ENCODE data around the gene THOC5.
A peak's percentile ranks its signal among the peaks of the same experiment; 100 is the strongest.

Gene THOC5

DNA sequence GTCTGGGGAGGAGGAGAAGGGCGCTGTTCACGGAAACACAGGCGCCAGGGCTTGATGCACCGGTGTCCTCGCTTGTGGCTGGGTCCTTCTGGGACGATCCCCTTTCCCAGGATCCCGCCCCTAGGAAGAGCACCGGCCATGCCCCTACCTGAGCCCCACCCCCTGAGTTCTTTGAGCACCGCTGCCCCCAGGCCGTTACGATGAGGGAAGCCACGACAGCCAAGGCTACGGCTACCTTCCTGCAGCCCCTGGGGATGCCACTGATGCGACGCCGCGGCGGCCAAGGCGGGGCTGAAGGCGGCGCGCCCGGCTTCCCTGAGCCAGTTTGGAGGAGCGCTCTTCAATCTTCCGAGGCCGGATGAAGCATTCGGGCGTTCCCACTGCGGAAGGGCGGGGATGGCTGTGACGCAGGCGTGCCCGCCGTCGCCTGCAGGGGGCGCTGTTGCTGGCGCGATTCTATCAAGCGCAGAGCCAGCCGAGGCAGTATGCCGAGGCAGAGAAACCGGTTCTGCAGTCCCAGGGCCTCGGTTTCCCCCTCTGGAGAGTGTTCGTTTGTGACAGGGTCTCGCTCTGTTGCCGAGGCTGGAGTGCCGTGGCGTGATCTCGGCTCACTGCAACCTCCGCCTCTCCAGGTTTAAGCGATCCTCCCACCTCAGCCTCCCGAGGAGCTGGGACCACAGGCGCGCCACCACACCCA lies 83.2 kb downstream of the THOC5 start:
- DNase-seq: peak; percentile 33

DNA sequence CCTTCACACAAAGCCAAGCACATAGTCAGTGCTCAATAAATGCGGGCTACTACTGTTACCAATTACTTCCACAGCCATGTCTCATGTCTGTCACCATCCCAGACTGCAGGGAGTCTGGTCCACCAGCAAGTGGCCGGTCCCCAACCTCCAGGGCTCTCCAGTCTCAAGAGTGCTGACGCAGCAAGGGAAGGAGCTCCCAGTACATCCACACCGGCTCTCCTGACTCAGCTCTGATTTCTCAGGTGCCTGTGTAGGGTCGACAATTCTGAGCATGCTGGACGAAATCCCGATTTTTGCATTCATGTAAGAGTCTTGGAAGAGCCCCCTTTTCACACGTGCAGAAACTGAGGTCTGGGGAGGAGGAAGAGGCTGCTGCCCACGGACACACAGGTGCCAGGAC lies 83.8 kb downstream of the THOC5 start:
- no peak for DNase-seq

DNA sequence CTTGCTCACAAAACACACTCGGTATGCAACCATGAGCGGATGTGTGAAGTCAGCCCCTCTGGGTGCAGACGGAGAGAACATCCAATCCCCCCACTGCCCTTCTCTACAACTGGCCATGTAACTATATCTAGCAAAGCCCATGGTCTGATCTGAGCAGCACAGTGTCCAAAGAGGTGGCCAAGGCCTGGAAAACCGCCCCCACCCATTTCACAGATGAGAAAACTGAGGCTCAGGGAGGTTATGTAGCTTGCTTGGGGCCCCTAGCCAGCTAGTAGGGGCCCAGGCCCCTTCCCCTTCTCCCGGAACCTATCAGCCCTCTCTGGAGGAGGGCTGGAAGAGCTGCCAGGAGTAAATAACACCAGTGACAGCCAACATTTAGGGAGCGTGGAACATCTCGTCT lies 89.0 kb downstream of the THOC5 start:
- DNase-seq: no peak

DNA sequence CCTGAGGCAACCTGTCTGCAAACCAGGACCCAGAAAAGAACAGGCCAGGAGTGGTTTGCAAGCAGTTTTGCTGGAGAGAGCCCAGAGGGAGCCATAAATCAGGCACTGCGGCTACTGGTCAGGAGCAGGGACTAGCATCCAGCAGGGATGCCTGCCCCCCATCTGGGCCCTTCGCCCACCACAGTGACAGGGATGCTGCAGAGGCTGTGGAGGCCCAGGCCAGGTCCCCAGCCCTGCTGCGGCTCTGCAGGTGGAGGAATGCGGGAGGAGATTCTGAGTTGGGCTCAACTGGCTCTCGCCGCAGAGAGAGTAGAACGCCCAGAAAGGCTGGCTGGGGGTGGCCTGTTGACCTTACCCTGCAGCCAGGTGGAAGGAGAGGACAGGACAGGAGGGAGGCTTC lies 89.9 kb downstream of the THOC5 start:
- DNase-seq: no peak

DNA sequence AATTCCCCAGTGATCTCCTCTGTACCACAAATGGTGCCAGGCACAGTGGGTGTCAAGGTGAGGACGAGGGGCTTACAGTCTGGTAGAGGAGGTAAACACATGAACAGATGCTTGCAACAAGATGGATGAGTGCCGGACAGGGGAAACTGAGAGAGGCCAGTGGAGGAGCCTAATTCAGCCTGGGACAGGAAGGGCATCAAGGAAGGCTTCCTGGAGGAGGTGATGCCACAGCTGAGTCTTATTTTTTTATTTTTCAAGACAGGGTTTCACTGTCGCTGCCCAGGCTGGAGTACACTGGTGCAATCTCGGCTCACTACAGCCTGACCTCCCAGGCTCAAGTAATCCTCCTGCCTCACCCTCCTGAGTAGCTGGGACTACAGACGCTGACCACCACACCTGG lies 92.3 kb downstream of the THOC5 start:
- DNase-seq: no peak

DNA sequence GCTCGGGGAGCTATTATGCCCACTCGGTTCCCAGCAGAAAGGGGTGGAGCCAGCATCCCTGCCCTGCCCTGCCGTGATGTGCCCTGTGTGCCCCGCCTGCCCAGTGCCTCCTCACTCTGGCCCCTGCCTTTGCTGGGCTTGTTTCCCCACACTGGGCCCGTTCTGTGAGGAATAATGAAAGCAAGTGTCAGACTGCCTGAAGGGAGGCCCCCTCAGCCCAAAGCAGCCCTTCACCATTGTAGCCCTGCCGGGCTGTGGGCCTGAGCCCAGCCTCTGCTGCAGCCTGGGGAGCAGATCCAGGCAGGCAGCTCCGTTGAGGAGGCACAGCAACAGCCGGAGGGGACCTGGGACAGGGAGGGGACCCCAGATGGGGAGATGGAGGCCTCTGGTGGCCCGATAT lies 93.8 kb downstream of the THOC5 start:
- no peak for DNase-seq

DNA sequence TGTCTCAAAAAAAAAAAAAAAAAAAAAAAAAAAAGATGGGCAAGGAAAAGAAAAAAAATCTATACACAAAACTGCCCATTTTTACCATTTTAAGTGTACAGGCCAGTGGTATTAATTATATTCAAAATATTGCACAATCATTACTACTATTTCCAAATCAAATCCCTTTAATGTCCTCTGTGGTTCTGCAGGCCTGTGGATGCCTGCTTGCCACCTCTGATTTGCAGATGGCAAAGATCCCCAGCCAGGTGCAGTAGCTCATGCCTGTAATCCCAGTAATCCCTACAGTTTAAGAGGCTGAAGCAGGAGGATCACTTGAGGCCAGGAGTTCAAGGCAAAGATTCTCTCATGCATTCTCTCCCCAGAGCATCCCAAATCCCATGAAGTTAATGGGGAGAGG lies 95.0 kb downstream of the THOC5 start:
- DNase-seq: no peak

DNA sequence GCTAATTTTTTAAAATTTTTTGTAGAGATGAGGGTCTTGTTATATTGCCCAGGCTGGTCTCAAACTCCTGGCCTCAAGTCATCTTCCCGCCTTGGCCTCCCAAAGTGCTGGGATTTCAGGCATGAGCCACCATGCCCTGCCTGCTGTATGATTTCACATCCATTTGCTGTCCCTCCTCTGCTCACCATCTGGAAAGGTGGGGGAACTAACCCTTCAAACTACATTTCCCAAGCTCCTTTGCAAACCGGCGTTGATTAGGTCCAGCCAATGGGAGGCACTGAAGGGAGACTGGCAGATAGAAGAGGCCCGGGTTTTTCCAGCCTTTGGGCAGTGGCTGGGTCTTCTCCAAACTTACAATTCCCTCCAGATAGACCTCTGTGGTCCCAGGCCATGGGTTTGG lies 95.8 kb downstream of the THOC5 start:
- DNase-seq: peak; percentile 10

DNA sequence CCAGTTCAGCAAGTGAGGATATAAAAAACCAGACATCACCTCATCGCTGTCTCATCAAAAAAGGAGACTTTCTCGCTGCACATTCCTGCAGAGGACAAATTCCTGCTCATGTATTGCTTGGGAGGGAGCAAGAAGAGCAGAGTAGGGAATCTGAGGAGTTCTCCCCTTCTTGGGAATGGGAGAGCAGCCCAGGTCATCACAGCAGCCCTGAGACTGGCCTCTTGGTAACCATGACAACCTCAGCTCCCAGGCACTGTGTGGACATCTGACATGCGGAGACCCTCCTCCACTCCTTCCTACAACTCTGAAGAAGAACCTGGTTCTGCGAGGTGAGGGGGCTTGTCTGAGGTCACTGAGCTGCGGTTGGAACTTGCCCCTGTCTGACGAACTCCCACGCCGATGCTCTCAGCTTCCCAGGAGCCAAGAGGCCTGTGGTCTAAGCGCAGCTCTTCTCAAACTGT lies 97.3 kb downstream of the THOC5 start:
- no peak for DNase-seq
